GM18505 (cell line): ENCODE data around the gene COBL.

Experiments used
- ATAC-seq: cut with Tn5 transposase; IDR thresholded peaks from one replicate; pipeline ENCODE4 v1.9.1; 2021; ENCODE audit not compliant: unreplicated experiment
- POLR2A ChIP-seq: IDR thresholded peaks from 4 replicates; pipeline ENCODE4 v1.6.1; 2011; ENCODE audit warnings: borderline replicate concordance; ENCODE audit not compliant: insufficient read depth, insufficient read length; ENCODE audit errors: extremely low read depth

COBL gene

GRCh38 chr7:50981743-50982142 is 334.9 kb downstream of the COBL start:
- ATAC-seq, result no peak
- no peak for TF ChIP-seq POLR2A

DNA sequence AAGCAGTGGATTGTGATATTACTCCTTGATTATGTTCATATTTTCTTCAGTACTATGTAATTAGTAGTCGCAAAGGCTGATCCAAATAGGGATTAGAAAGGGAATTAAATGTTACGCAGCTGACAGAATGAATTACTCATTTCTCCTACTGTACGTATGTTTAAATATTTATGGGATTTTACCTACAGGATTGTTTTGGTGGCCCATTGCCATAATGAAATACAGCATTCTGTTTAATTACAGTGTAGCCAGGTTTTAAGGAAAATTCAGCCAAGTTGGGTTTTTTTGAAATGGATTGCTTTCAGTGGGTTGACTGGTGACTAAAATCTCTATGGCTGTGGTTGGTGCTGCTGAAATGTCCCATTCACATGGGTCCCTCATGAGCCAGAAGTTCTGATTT is 336.2 kb downstream of the COBL start:
- TF ChIP-seq POLR2A, result no peak
- ATAC-seq, result no peak

DNA sequence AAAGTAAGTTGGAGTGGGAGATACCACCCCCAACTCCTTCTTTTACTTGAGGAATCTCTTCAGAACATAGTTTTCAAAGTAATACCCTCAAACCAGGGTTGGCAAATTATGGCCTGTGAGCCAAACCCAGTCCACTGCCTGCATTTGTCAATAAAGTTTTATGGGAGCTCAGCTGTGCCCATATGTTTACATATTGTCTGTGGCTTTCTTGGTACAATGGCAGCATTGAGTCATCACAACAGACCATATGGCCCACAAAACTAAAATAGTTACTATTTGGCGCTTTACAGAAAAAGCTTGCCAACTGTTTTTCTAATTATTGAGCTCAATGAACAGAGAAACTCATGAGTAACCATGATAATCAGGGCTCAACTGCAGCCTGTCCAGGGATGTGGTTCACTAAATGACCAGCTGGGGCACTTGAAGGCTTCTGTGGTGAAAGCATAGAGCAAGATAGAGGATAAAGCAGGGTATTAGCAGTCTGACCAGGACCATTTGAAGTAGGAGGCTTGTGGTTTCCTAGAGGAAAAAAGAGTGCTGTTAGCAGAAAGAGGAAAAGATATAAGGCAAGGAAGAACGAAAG is 337.9 kb downstream of the COBL start:
- no peak for TF ChIP-seq POLR2A

GRCh38 chr7:50977421-50977820 is 339.2 kb downstream of the COBL start:
- no peak for TF ChIP-seq POLR2A
- no peak for ATAC-seq

More for the DNA sequence above, 337.9 kb downstream of the COBL start:
- no peak for ATAC-seq

DNA sequence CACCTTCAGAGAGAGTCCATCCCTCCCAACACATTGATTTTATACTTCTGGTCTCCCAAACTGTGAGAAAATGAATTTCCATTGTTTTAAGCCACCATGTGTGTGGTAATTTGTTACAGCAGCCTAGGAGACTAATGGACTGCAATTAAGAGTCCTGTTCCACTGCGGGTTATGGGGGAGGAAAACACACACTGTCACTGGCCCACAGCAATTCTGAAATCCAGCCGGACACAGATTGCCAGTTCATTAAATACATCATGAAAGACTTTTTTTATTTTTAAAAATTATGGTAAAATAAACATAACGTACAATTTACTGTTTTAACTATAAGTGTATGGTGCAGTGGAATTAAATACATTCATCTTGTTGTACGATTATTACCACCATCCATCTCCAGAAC is 340.5 kb downstream of the COBL start:
- no peak for ATAC-seq
- no peak for TF ChIP-seq POLR2A

GRCh38 chr7:50974240-50974639 is 342.4 kb downstream of the COBL start:
- no peak for TF ChIP-seq POLR2A
- no peak for ATAC-seq

- no peak for TF ChIP-seq POLR2A
- no peak for ATAC-seq
Measured at GRCh38 chr7:50973814-50974213, 342.8 kb downstream of the COBL start.

GRCh38 chr7:50970092-50970491 is 346.5 kb downstream of the COBL start:
- TF ChIP-seq POLR2A, result no peak
- ATAC-seq, result no peak
